ENCODE results near the gene SCN9A. TPM values are rescaled to one million over a fixed set of nuclear protein-coding genes. Genes with fewer than 3 reads are reported as not detected.

The SCN9A gene
- total and polyA plus RNA-seq, 3 experiments from 2014 or later = not detected

DNA sequence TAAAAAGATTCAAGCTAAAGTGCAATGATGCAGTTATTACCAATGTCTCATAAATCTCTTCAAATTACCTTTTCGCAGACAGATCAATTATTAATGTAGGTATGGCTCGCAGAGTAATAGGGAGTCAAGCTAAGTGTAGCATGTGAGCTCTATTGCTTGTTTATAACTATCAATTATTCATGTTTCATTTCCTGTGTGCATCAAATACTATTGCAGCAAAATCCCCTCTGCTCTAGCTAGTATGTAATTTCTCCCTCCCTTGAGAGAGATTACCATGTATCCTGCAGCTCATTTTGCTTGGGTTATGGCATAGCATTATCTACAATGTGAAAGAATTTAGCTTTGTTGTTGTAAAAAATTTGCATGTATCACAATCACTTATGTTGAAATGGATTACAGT is 182.3 kb downstream of the SCN9A start:
- H3K27me3 ChIP-seq (ENCODE audit: insufficient read depth, low read length, poor library complexity, severe bottlenecking) = no peaks in the 10 kb centered on the region
- no peak overlapping the region for H3K4me3 ChIP-seq (ENCODE audit: low read length)
- no peaks in the 10 kb centered on the region for H3K9me3 ChIP-seq (ENCODE audit: low read length)
- H3K4me1 Mint-ChIP-seq = no peaks in the 10 kb centered on the region
- H3K4me3 Mint-ChIP-seq = no peak overlapping the region
- no peaks in the 10 kb centered on the region for H3K36me3 Mint-ChIP-seq
- H3K27me3 Mint-ChIP-seq = no peaks in the 10 kb centered on the region
- CTCF ChIA-PET = no interaction called here
- no peak overlapping the region for H3K27ac Mint-ChIP-seq
- POLR2A ChIA-PET = no interaction called here
- no peak for DNase-seq
- peaks cover 0 to under 1% (median 0%) of the 10 kb centered on the region in 5 donors for H3K9me3 Mint-ChIP-seq
- H3K27ac ChIP-seq (ENCODE audit: low read depth, low read length) = no peak overlapping the region
- no peaks in the 10 kb centered on the region for H3K4me1 ChIP-seq (ENCODE audit: insufficient read depth, low read length)
- no peaks in the 10 kb centered on the region for H3K36me3 ChIP-seq (ENCODE audit: insufficient read depth, low read length)

- ChIA-PET POLR2A (no interaction called here), CTCF (no interaction called here)
- H3K9me3 ChIP-seq (ENCODE audit: low read length) = no peaks in the 10 kb centered on the region
- H3K27ac ChIP-seq (ENCODE audit: low read depth, low read length) = no peak overlapping the region
- Mint-ChIP-seq H3K27ac (no peak overlapping the region), H3K9me3 (no peaks in the 10 kb centered on the region), H3K27me3 (no peaks in the 10 kb centered on the region), H3K4me3 (no peak overlapping the region), H3K4me1 (no peaks in the 10 kb centered on the region), H3K36me3 (no peaks in the 10 kb centered on the region)
- H3K27me3 ChIP-seq (ENCODE audit: insufficient read depth, low read length, poor library complexity, severe bottlenecking) = no peaks in the 10 kb centered on the region
- no peaks in the 10 kb centered on the region for H3K4me1 ChIP-seq (ENCODE audit: insufficient read depth, low read length)
- H3K4me3 ChIP-seq (ENCODE audit: low read length) = no peak overlapping the region
- DNase-seq = no peak
- H3K36me3 ChIP-seq (ENCODE audit: insufficient read depth, low read length) = no peaks in the 10 kb centered on the region
These were observed 187.7 kb downstream of the SCN9A start for GRCh38 chr2:166188084-166188483.

GRCh38 chr2:166184789-166185188 is 191.0 kb downstream of the SCN9A start:
- no peaks in the 10 kb centered on the region for H3K4me1 Mint-ChIP-seq
- no peak overlapping the region for H3K27ac Mint-ChIP-seq
- no peaks in the 10 kb centered on the region for H3K36me3 ChIP-seq (ENCODE audit: insufficient read depth, low read length)
- POLR2A ChIA-PET = no interaction called here
- no peaks in the 10 kb centered on the region for H3K9me3 Mint-ChIP-seq
- H3K27me3 ChIP-seq (ENCODE audit: insufficient read depth, low read length, poor library complexity, severe bottlenecking) = no peaks in the 10 kb centered on the region
- no peaks in the 10 kb centered on the region for H3K27me3 Mint-ChIP-seq
- no peak overlapping the region for H3K4me3 ChIP-seq (ENCODE audit: low read length)
- H3K36me3 Mint-ChIP-seq = no peaks in the 10 kb centered on the region
- CTCF ChIA-PET = no interaction called here
- H3K27ac ChIP-seq (ENCODE audit: low read depth, low read length) = no peak overlapping the region
- H3K4me3 Mint-ChIP-seq = no peak overlapping the region
- H3K4me1 ChIP-seq (ENCODE audit: insufficient read depth, low read length) = no peaks in the 10 kb centered on the region
- no peaks in the 10 kb centered on the region for H3K9me3 ChIP-seq (ENCODE audit: low read length)
- DNase-seq = no peak

- Histone ChIP-seq H3K9me3 (ENCODE audit: low read length) (no peaks in the 10 kb centered on the region), H3K27ac (ENCODE audit: low read depth, low read length) (no peak overlapping the region), H3K4me3 (ENCODE audit: low read length) (no peak overlapping the region), H3K27me3 (ENCODE audit: insufficient read depth, low read length, poor library complexity, severe bottlenecking) (no peaks in the 10 kb centered on the region), H3K36me3 (ENCODE audit: insufficient read depth, low read length) (no peaks in the 10 kb centered on the region), H3K4me1 (ENCODE audit: insufficient read depth, low read length) (no peaks in the 10 kb centered on the region)
- ChIA-PET POLR2A (no interaction called here), CTCF (no interaction called here)
- Mint-ChIP-seq H3K4me1 (no peaks in the 10 kb centered on the region), H3K36me3 (no peaks in the 10 kb centered on the region), H3K4me3 (no peak overlapping the region), H3K27me3 (no peaks in the 10 kb centered on the region), H3K9me3 (no peaks in the 10 kb centered on the region), H3K27ac (peak overlapping the region in 1 of 8 donors; percentile 47)
- DNase-seq = no peak
These were observed 194.0 kb downstream of the SCN9A start for GRCh38 chr2:166181813-166182154.

DNA sequence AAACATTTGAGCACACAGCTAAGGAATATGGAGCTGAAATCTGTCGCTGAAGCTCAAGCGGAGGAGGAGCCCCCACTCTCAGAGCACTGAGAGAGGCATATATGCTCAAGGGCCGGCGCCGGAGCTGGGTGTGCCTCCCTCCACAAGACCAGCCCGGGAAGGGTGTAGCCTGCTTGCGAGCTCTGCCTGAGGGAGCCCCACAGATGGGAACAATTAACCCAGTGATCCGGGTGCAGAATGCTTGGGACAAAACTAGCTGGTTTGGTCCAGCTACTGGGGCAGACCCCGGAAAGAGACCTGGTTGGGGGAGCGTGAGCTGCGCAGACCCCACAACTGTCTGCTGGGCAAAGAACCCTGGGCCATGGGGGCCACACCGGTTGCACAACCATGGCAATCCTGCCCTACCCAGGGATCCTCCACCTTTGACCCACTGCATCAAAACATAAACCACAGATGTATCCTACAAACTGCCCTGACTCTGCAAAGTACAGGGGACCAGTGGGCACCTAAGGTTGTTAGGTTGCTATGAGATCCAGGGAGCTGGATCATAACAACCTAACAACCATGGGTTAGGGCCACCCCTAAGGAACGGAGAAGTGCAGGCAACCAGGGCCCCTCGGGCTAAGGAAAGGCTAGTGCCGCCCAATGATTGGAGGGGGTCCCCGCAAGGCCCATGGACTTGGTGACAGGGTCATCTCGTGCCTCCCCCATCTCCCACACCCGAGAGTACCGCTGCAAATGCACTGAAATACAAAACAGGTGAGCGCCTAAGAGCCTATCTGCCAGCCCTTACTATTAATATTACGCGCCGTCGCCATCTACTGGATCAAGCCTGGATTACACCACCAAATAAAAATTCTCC is 194.6 kb downstream of the SCN9A start:
- Mint-ChIP-seq H3K4me3 (no peak overlapping the region), H3K27me3 (no peaks in the 10 kb centered on the region), H3K36me3 (no peaks in the 10 kb centered on the region), H3K9me3 (no peaks in the 10 kb centered on the region), H3K27ac (peak overlapping the region in 1 of 8 donors; percentile 47), H3K4me1 (no peaks in the 10 kb centered on the region)
- DNase-seq = no peak
- Histone ChIP-seq H3K4me1 (ENCODE audit: insufficient read depth, low read length) (no peaks in the 10 kb centered on the region), H3K27ac (ENCODE audit: low read depth, low read length) (no peak overlapping the region), H3K27me3 (ENCODE audit: insufficient read depth, low read length, poor library complexity, severe bottlenecking) (no peaks in the 10 kb centered on the region), H3K36me3 (ENCODE audit: insufficient read depth, low read length) (no peaks in the 10 kb centered on the region), H3K4me3 (ENCODE audit: low read length) (no peak overlapping the region), H3K9me3 (ENCODE audit: low read length) (no peaks in the 10 kb centered on the region)
- POLR2A ChIA-PET = no interaction called here
- CTCF ChIA-PET = no interaction called here

DNA sequence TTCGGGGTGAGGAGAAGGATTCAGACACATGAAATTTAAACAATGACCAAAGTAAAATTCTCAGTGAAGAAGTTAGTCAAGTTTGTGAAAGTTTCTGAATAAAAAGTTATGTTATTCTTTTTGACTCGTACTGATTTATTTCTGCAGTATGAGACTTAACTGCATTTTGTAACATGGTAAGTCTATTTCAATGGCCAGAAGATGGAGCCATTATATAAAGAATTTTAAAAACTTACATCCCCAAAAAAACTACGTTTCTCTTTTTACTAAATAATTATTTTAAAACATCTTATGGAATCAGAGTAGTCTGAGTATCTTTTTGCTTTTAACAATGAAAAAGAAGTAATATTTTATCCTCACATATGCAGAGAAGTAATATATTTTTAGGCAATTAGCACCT is 196.5 kb downstream of the SCN9A start:
- H3K27me3 Mint-ChIP-seq = no peaks in the 10 kb centered on the region
- H3K4me3 Mint-ChIP-seq = no peak overlapping the region
- Histone ChIP-seq H3K4me1 (ENCODE audit: insufficient read depth, low read length) (no peaks in the 10 kb centered on the region), H3K36me3 (ENCODE audit: insufficient read depth, low read length) (no peaks in the 10 kb centered on the region), H3K9me3 (ENCODE audit: low read length) (no peaks in the 10 kb centered on the region), H3K27me3 (ENCODE audit: insufficient read depth, low read length, poor library complexity, severe bottlenecking) (no peaks in the 10 kb centered on the region), H3K27ac (ENCODE audit: low read depth, low read length) (no peak overlapping the region), H3K4me3 (ENCODE audit: low read length) (no peak overlapping the region)
- no peak for DNase-seq
- ChIA-PET POLR2A (no interaction called here), CTCF (no interaction called here)
- H3K36me3 Mint-ChIP-seq = no peaks in the 10 kb centered on the region
- no peaks in the 10 kb centered on the region for H3K9me3 Mint-ChIP-seq
- H3K27ac Mint-ChIP-seq = no peak overlapping the region
- no peaks in the 10 kb centered on the region for H3K4me1 Mint-ChIP-seq

DNA sequence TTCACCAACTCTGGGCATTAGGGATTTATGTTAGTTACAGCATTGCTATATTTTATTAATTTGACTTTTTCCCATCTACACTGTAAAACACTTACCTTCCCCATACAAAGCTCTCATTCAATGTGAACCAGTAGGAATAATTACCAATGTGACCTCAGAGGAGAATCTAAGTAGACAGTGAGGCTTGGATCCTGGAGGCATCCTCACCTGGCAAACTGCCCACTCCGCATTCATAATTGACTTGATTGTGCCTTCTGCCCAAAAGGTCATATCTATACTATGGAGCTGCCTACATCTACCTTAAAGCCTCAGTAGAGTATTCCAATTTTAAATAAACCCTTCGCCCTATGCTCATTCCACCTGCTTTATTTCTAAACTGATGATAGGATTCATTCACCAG is 202.5 kb downstream of the SCN9A start:
- H3K4me3 Mint-ChIP-seq = no peak overlapping the region
- H3K9me3 ChIP-seq (ENCODE audit: low read length) = no peaks in the 10 kb centered on the region
- no peaks in the 10 kb centered on the region for H3K4me1 ChIP-seq (ENCODE audit: insufficient read depth, low read length)
- no peaks in the 10 kb centered on the region for H3K27me3 Mint-ChIP-seq
- no peak overlapping the region for H3K27ac Mint-ChIP-seq
- no peak for DNase-seq
- no peak overlapping the region for H3K27ac ChIP-seq (ENCODE audit: low read depth, low read length)
- no peaks in the 10 kb centered on the region for H3K4me1 Mint-ChIP-seq
- no peaks in the 10 kb centered on the region for H3K27me3 ChIP-seq (ENCODE audit: insufficient read depth, low read length, poor library complexity, severe bottlenecking)
- H3K4me3 ChIP-seq (ENCODE audit: low read length) = no peak overlapping the region
- ChIA-PET POLR2A (no interaction called here), CTCF (no interaction called here)
- H3K9me3 Mint-ChIP-seq = peaks cover 0 to 2% (median 0%) of the 10 kb centered on the region in 5 donors
- no peaks in the 10 kb centered on the region for H3K36me3 ChIP-seq (ENCODE audit: insufficient read depth, low read length)
- no peaks in the 10 kb centered on the region for H3K36me3 Mint-ChIP-seq

DNA sequence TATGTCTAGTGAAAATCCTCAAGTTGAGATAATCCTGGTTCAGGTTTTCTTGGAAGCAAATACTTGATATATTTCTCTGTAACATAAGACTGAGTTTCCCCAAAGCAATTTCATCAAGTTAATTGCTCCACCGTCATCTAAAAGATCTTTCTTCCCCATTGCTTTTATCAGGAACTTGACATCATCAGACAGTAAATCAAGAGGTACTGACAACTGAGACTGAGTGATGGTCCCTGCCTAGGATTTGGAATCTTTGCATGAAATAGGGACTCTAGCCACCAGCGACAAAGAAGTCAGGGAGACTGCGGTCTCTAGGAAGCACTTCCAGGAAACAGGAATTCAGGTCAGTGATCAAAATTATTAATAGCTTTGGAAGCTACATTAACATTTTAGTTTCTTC is 204.5 kb downstream of the SCN9A start:
- Histone ChIP-seq H3K36me3 (ENCODE audit: insufficient read depth, low read length) (no peaks in the 10 kb centered on the region), H3K27ac (ENCODE audit: low read depth, low read length) (no peak overlapping the region), H3K4me1 (ENCODE audit: insufficient read depth, low read length) (no peaks in the 10 kb centered on the region), H3K4me3 (ENCODE audit: low read length) (no peak overlapping the region), H3K9me3 (ENCODE audit: low read length) (no peaks in the 10 kb centered on the region), H3K27me3 (ENCODE audit: insufficient read depth, low read length, poor library complexity, severe bottlenecking) (peaks cover under 1% of the 10 kb centered on the region)
- peaks cover 0 to 2% (median 0%) of the 10 kb centered on the region in 5 donors for H3K9me3 Mint-ChIP-seq
- DNase-seq = no peak
- no peak overlapping the region for H3K4me3 Mint-ChIP-seq
- no peak overlapping the region for H3K27ac Mint-ChIP-seq
- H3K27me3 Mint-ChIP-seq = no peaks in the 10 kb centered on the region
- H3K4me1 Mint-ChIP-seq = no peaks in the 10 kb centered on the region
- POLR2A ChIA-PET = no interaction called here
- H3K36me3 Mint-ChIP-seq = no peaks in the 10 kb centered on the region
- CTCF ChIA-PET = no interaction called here

Data from CD8-positive, alpha-beta memory T cell (primary cell).